Suprapubic skin (tissue), 4 donors: Measurements from ENCODE around the gene CCDC102B. TPM values are rescaled to one million over a fixed set of nuclear protein-coding genes. Genes with fewer than 3 reads are reported as not detected.

Experiments used
- DNase-seq, 2 donors: peaks; one replicate each; pipeline ENCODE4 v3.0.0-alpha.2; 2019; ENCODE audit warnings: low spot score in 2 of 2
- H3K27ac ChIP-seq: fragments of 200-600 bp; sonication (generic); one replicate; pipeline ENCODE4 v1.5.1; 2019
- H3K27me3 ChIP-seq: fragments of 200-600 bp; sonication (generic); one replicate; pipeline ENCODE4 v1.5.1; 2019
- H3K36me3 ChIP-seq: fragments of 200-600 bp; sonication (generic); one replicate; pipeline ENCODE4 v1.5.1; 2019
- H3K4me1 ChIP-seq: fragments of 200-600 bp; sonication (generic); one replicate; pipeline ENCODE4 v1.5.1; 2019
- H3K4me3 ChIP-seq: fragments of 200-600 bp; sonication (generic); one replicate; pipeline ENCODE4 v1.5.1; 2019; ENCODE audit warnings: mild to moderate bottlenecking
- H3K9me3 ChIP-seq: fragments of 200-600 bp; sonication (generic); one replicate; pipeline ENCODE4 v1.5.1; 2019
- CTCF ChIP-seq, 2 donors: fragments of 200-600 bp in 1 of 2; fragments of 450-650 bp in 1 of 2; sonication (generic) in 1 of 2; IDR thresholded peaks; one replicate each; pipeline ENCODE4 v1.5.1; 2016 to 2019; ENCODE audit warnings: antibody characterized with exemption in 2 of 2, mild to moderate bottlenecking in 1 of 2, moderate library complexity in 1 of 2
- EP300 ChIP-seq: sonication (generic); formaldehyde crosslinking; IDR thresholded peaks from one replicate; pipeline ENCODE4 v1.6.1; 2017; ENCODE audit warnings: antibody characterized with exemption
- POLR2A ChIP-seq, 2 donors: fragments of 450-650 bp; IDR thresholded peaks; one replicate each; pipeline ENCODE4 v1.6.1; 2017; ENCODE audit warnings: antibody characterized with exemption in 2 of 2, mild to moderate bottlenecking in 2 of 2, moderate library complexity in 2 of 2
- POLR2AphosphoS5 ChIP-seq, 3 donors: sonication (generic); formaldehyde crosslinking; IDR thresholded peaks; one replicate each; pipeline ENCODE4 v1.6.1; 2017; ENCODE audit warnings: antibody characterized with exemption in 3 of 3
- WGBS: methylation state at CpG from one replicate; pipeline ENCODE4 v1.1.5; 2018; 5-methylcytosine and 5-hydroxymethylcytosine counted together
- total RNA-seq, 4 donors: library from RNA; depleted of rRNA; stranded (reverse); fragments of >200 nt; gene quantifications; one replicate each; pipeline ENCODE4 v1.1.0, GENCODE V29; 2016

CCDC102B gene
- total RNA-seq, 4 donors from 2014 or later: 1.6 to 4.1 (median 2.7) TPM; not detected in 1

DNA sequence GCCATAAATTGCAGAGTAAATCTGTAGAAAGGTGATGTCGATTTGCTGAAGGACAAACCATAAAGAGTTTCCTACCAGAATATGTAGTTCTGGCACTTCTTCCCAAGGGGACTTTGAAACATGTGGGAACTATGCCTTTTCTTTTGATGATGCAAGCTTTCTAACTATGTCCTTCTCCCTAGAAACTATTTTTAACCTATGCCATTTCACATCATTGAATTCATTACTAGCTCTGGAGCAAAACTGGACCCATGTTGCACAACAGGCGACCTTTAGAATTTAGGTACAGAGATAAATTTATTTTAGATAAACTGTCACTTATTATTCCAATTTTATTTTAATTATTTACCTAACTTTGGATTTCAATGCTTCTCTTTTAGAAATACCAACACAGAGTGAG is 186.5 kb downstream of the CCDC102B start:
- TF ChIP-seq POLR2AphosphoS5 (IDR thresholded peaks at IDR 0.05): no peak
- Histone ChIP-seq H3K9me3 (no peaks in the 10 kb centered on the region), H3K4me3 (no peak overlapping the region), H3K4me1 (no peaks in the 10 kb centered on the region), H3K27me3 (no peaks in the 10 kb centered on the region), H3K36me3 (no peaks in the 10 kb centered on the region), H3K27ac (no peak overlapping the region)
- DNase-seq: no peak
- 77% methylated on average over 2 of the region's 2 CpGs for WGBS

DNA sequence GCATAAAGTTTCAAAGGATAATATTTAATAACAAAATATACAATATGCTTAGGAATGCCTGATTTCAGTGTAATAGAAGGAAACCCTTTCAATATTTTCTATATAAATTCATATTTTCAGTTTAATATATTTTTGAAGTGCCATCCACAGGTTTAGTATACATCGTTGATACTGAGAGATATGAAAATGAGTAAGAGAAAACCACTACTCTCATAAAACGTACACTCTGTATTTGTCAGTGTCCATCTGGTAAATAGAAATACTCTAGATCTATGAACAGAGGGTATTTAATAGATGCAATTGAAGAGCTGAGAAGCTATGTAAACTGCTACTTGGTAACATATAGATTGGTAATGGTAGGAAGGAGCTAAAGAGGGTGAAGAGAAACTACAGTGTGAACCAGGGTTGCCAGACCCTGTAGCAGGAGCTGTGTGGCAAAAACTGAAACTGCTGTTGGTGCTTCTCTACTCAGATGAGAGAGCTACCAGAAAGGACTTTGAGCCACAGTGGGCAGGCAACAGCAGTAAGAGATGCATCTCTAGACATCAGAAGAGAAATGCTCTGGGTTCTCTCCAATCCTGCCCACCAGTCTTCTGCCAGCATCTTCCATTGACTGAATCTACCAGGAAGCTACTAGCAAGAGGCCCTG is 187.4 kb downstream of the CCDC102B start:
- no peaks in the 10 kb centered on the region for H3K27me3 ChIP-seq
- no peak overlapping the region for H3K27ac ChIP-seq
- 91% methylated on average over 2 of the region's 2 CpGs for WGBS
- H3K9me3 ChIP-seq: no peaks in the 10 kb centered on the region
- no peaks in the 10 kb centered on the region for H3K4me1 ChIP-seq
- no peak overlapping the region for H3K4me3 ChIP-seq
- DNase-seq: no peak
- no peak for TF ChIP-seq POLR2A (IDR thresholded peaks at IDR 0.05)
- TF ChIP-seq POLR2AphosphoS5 (IDR thresholded peaks at IDR 0.05): no peak
- no peak for TF ChIP-seq CTCF (IDR thresholded peaks at IDR 0.05)
- no peak for TF ChIP-seq EP300
- H3K36me3 ChIP-seq: no peaks in the 10 kb centered on the region

DNA sequence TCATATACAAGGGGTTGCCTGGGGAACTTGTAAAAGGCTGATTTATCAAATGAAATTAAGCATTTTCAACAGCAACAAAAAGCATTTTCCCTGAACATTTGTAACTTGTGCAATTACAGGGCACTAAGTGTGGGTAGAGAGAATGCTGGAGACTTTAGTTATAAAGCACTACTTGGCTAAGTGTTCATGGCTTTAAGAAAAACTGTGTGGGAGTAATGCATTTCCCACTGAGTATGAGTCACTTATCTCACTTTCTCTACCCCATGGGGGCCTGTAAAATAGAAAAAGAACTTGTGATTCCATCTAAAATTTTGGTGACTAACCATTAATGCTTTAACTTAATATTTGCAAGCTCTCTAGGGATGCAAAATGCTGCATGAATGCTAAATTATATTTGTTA is 193.4 kb downstream of the CCDC102B start:
- no peak overlapping the region for H3K4me3 ChIP-seq
- DNase-seq: no peak
- TF ChIP-seq CTCF (IDR thresholded peaks at IDR 0.05) (no peak), POLR2A (IDR thresholded peaks at IDR 0.05) (no peak), POLR2AphosphoS5 (IDR thresholded peaks at IDR 0.05) (no peak), EP300 (no peak)
- H3K9me3 ChIP-seq: no peaks in the 10 kb centered on the region
- no peaks in the 10 kb centered on the region for H3K4me1 ChIP-seq
- no peaks in the 10 kb centered on the region for H3K27me3 ChIP-seq
- H3K36me3 ChIP-seq: no peaks in the 10 kb centered on the region
- H3K27ac ChIP-seq: no peak overlapping the region

DNA sequence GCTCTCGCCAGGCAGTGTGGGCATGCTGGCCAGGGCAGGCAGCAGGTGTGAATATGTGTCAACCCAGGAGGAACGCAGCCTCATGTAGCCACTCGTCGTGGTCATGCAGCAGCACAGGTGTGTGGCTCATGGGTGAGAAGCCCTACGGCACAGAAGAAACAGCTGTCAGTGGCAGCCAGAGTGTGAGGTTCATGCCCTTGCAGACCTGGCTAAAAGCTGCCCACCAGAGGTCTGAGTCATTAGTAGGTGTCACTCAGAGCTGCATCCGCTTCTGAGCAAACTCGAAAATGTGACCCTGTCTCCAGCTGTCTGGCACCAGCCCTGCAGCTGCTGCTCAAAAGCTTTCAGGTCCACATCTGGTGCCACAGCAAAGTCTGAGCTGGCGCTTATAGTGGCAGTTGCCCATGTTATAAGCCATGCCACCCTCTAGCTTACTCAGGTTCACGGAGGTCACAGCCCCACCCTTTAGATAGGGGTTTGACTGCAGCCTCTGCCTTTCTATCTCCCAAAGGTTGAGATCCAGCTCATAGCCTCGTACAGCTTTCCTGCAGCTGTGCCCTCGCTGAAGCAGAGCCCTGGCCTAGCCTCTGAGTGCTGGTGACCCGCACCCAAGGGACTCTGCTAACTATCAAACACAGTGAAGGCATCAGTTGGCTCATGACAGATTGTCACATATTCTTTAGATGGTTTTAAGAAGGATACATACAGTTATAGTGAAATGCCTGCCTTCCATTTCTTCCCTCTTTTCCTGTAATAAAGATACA is 195.0 kb downstream of the CCDC102B start:
- H3K4me3 ChIP-seq: no peak overlapping the region
- no peaks in the 10 kb centered on the region for H3K4me1 ChIP-seq
- H3K36me3 ChIP-seq: no peaks in the 10 kb centered on the region
- no peaks in the 10 kb centered on the region for H3K27me3 ChIP-seq
- 59% methylated on average over 4 of the region's 12 CpGs for WGBS
- no peaks in the 10 kb centered on the region for H3K9me3 ChIP-seq
- DNase-seq: no peak
- TF ChIP-seq CTCF (IDR thresholded peaks at IDR 0.05) (no peak), POLR2AphosphoS5 (IDR thresholded peaks at IDR 0.05) (no peak), POLR2A (IDR thresholded peaks at IDR 0.05) (no peak), EP300 (no peak)
- no peak overlapping the region for H3K27ac ChIP-seq

DNA sequence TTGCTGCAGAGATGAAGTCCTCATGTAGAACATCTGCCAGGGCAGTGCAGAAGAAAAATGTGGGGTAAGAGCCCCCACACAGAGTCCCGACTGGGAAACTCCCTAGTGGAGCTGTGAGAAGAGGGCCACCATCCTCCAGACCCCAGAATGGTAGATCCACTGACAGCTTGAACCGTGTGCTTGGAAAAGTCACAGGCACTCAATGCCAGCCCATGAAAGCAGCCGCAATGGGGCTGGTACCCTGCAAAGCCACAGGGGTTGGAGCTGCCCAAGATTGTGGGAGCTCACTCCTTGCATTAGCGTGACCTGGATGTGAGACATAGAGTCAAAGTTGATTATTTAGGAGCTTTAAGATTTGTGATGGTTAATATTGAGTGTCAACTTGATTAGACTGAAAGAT is 197.8 kb downstream of the CCDC102B start:
- Histone ChIP-seq H3K27ac (no peak overlapping the region), H3K9me3 (no peaks in the 10 kb centered on the region), H3K4me1 (no peaks in the 10 kb centered on the region), H3K27me3 (no peaks in the 10 kb centered on the region), H3K36me3 (no peaks in the 10 kb centered on the region), H3K4me3 (no peak overlapping the region)
- no peak for DNase-seq
- WGBS: 82% methylated on average over 4 of the region's 4 CpGs
- no peak for TF ChIP-seq EP300
- TF ChIP-seq POLR2AphosphoS5 (IDR thresholded peaks at IDR 0.05): no peak
- no peak for TF ChIP-seq POLR2A (IDR thresholded peaks at IDR 0.05)
- TF ChIP-seq CTCF (IDR thresholded peaks at IDR 0.05): no peak
